GM21528 (cell line): Measurements from ENCODE around the gene UNC79.

Experiments used
- ATAC-seq: cut with Tn5 transposase; IDR thresholded peaks from one replicate; pipeline ENCODE4 v1.9.1; 2021; ENCODE audit warnings: mild to moderate bottlenecking, moderate library complexity; ENCODE audit not compliant: unreplicated experiment, low FRiP score

Gene UNC79

GRCh38 chr14:93543766-93544165 lies 113.0 kb downstream of the UNC79 start:
- ATAC-seq = no peak

GRCh38 chr14:93544212-93544611 lies 113.5 kb downstream of the UNC79 start:
- ATAC-seq = no peak

- ATAC-seq = no peak
Observed at GRCh38 chr14:93546642-93547041, 115.9 kb downstream of the UNC79 start.

- peak; percentile 91 for ATAC-seq
Observed at GRCh38 chr14:93548102-93548843, 117.5 kb downstream of the UNC79 start.

- ATAC-seq = no peak
Observed at GRCh38 chr14:93549595-93549994, 118.9 kb downstream of the UNC79 start.

- ATAC-seq = no peak
Observed at GRCh38 chr14:93564918-93565317, 134.2 kb downstream of the UNC79 start.

- ATAC-seq = no peak
Observed at GRCh38 chr14:93566065-93566693, 135.4 kb downstream of the UNC79 start.

GRCh38 chr14:93571275-93571674 lies 140.5 kb downstream of the UNC79 start:
- ATAC-seq = no peak

GRCh38 chr14:93579178-93579577 lies 148.4 kb downstream of the UNC79 start:
- ATAC-seq = no peak

- ATAC-seq = no peak
Observed at GRCh38 chr14:93582516-93582915, 151.8 kb downstream of the UNC79 start.

- ATAC-seq = no peak
Observed at GRCh38 chr14:93587330-93587729, 156.6 kb downstream of the UNC79 start.

- ATAC-seq = no peak
Observed at GRCh38 chr14:93591506-93591905, 160.8 kb downstream of the UNC79 start.

- no peak for ATAC-seq
Observed at GRCh38 chr14:93592786-93593185, 162.0 kb downstream of the UNC79 start.

- no peak for ATAC-seq
Observed at GRCh38 chr14:93606091-93606490, 175.4 kb downstream of the UNC79 start.

- ATAC-seq = no peak
Observed at GRCh38 chr14:93619176-93619793, 188.5 kb downstream of the UNC79 start.

GRCh38 chr14:93628048-93628447 lies 197.3 kb downstream of the UNC79 start:
- no peak for ATAC-seq

GRCh38 chr14:93629643-93630042 lies 198.9 kb downstream of the UNC79 start:
- no peak for ATAC-seq

GRCh38 chr14:93638790-93639189 lies 208.1 kb downstream of the UNC79 start:
- ATAC-seq = no peak

- no peak for ATAC-seq
Observed at GRCh38 chr14:93643127-93643526, 212.4 kb downstream of the UNC79 start.

- ATAC-seq = no peak
Observed at GRCh38 chr14:93643676-93644075, 212.9 kb downstream of the UNC79 start.

- no peak for ATAC-seq
Observed at GRCh38 chr14:93645200-93645599, 214.5 kb downstream of the UNC79 start.
